Measurements from ENCODE around the gene ATP10A. TPM values are rescaled to one million over a fixed set of nuclear protein-coding genes. Genes with fewer than 3 reads are reported as not detected.
"Not testable (repeated sequence)": the region's sequence is repeated elsewhere in the genome, so short reads cannot be mapped to it uniquely, and the experiment has no call there.

ATP10A gene
- total RNA-seq, 1 experiment from 2014 or later = 1.3 TPM

GRCh38 chr15:25658560-25658959 lies 204.6 kb downstream of the ATP10A start:
- no peak for DNase-seq (ENCODE audit: low spot score)

GRCh38 chr15:25655207-25655948 lies 207.7 kb downstream of the ATP10A start:
- no peak for DNase-seq (ENCODE audit: low spot score)

GRCh38 chr15:25653371-25653770 lies 209.8 kb downstream of the ATP10A start:
- no peak for DNase-seq (ENCODE audit: low spot score)

GRCh38 chr15:25652704-25653103 lies 210.4 kb downstream of the ATP10A start:
- no peak for DNase-seq (ENCODE audit: low spot score)

GRCh38 chr15:25649390-25649789 lies 213.7 kb downstream of the ATP10A start:
- no peak for DNase-seq (ENCODE audit: low spot score)

GRCh38 chr15:25643120-25643519 lies 220.0 kb downstream of the ATP10A start:
- no peak for DNase-seq (ENCODE audit: low spot score)

GRCh38 chr15:25641762-25642161 lies 221.4 kb downstream of the ATP10A start:
- DNase-seq (ENCODE audit: low spot score) = no peak

GRCh38 chr15:25641361-25641760 lies 221.8 kb downstream of the ATP10A start:
- DNase-seq (ENCODE audit: low spot score) = no peak

- DNase-seq (ENCODE audit: low spot score) = not testable (repeated sequence)
Observed at GRCh38 chr15:25640959-25641358, 222.2 kb downstream of the ATP10A start.

GRCh38 chr15:25640381-25640780 lies 222.7 kb downstream of the ATP10A start:
- DNase-seq (ENCODE audit: low spot score) = no peak

GRCh38 chr15:25636486-25636885 lies 226.6 kb downstream of the ATP10A start:
- DNase-seq (ENCODE audit: low spot score) = not testable (repeated sequence)

GRCh38 chr15:25635191-25635590 lies 227.9 kb downstream of the ATP10A start:
- no peak for DNase-seq (ENCODE audit: low spot score)

GRCh38 chr15:25633862-25634261 lies 229.3 kb downstream of the ATP10A start:
- DNase-seq (ENCODE audit: low spot score) = no peak

GRCh38 chr15:25631971-25632370 lies 231.2 kb downstream of the ATP10A start:
- no peak for DNase-seq (ENCODE audit: low spot score)

Data from H4 (cell line).